NCI-H1105 treated with DMSO at 0.1 percent for 48 hours (cell line): ENCODE measurements around the gene ARID1B.
"Not testable (repeated sequence)": the region's sequence is repeated elsewhere in the genome, so short reads cannot be mapped to it uniquely, and the experiment has no call there.

Experiments
- DNase-seq: peaks from one replicate; lab custom pipeline; 2025; lab: John Stamatoyannopoulos, UW

The ARID1B gene

GRCh38 chr6:157133856-157134255, 356.7 kb downstream of the ARID1B start:
- DNase-seq, result peak; percentile 83

GRCh38 chr6:157134402-157135047, 357.3 kb downstream of the ARID1B start:
- DNase-seq, result peak; percentile 21

GRCh38 chr6:157135691-157136090, 358.5 kb downstream of the ARID1B start:
- no peak for DNase-seq

- DNase-seq, result no peak
These were observed 360.3 kb downstream of the ARID1B start for GRCh38 chr6:157137501-157137900.

- DNase-seq, result no peak
These were observed 362.0 kb downstream of the ARID1B start for GRCh38 chr6:157139054-157139708.

- DNase-seq, result no peak
These were observed 366.2 kb downstream of the ARID1B start for GRCh38 chr6:157143171-157143889.

GRCh38 chr6:157143890-157144798, 367.0 kb downstream of the ARID1B start:
- DNase-seq, result no peak

GRCh38 chr6:157144859-157145568, 367.8 kb downstream of the ARID1B start:
- no peak for DNase-seq

- DNase-seq, result no peak
These were observed 368.6 kb downstream of the ARID1B start for GRCh38 chr6:157145656-157146285.

GRCh38 chr6:157147054-157148026, 370.2 kb downstream of the ARID1B start:
- not testable (repeated sequence) for DNase-seq

- DNase-seq, result no peak
These were observed 371.5 kb downstream of the ARID1B start for GRCh38 chr6:157148391-157149323.

GRCh38 chr6:157150076-157150475, 372.9 kb downstream of the ARID1B start:
- no peak for DNase-seq

GRCh38 chr6:157151029-157151428, 373.9 kb downstream of the ARID1B start:
- no peak for DNase-seq

GRCh38 chr6:157151989-157152388, 374.8 kb downstream of the ARID1B start:
- DNase-seq, result no peak

- DNase-seq, result no peak
These were observed 375.4 kb downstream of the ARID1B start for GRCh38 chr6:157152556-157152955.

- no peak for DNase-seq
These were observed 378.6 kb downstream of the ARID1B start for GRCh38 chr6:157155804-157156203.

GRCh38 chr6:157157258-157157657, 380.1 kb downstream of the ARID1B start:
- DNase-seq, result no peak

GRCh38 chr6:157158456-157158855, 381.3 kb downstream of the ARID1B start:
- no peak for DNase-seq

GRCh38 chr6:157158897-157159296, 381.7 kb downstream of the ARID1B start:
- DNase-seq, result no peak
